Measurements from ENCODE around the gene OR5C1. TPM values are rescaled to one million over a fixed set of nuclear protein-coding genes. Genes with fewer than 3 reads are reported as not detected.
"Not testable (repeated sequence)": the region's sequence is repeated elsewhere in the genome, so short reads cannot be mapped to it uniquely, and the experiment has no call there.

OR5C1 gene
- total RNA-seq, 1 experiment from 2014 or later: not detected

- no peak for ATAC-seq
- BruUV-seq (replicated peaks): no TSS peak
- Histone ChIP-seq H3K36me3 (ENCODE audit: control insufficient read depth, insufficient read depth, low read length) (peaks cover 13% of the 10 kb centered on the region), H3K4me3 (ENCODE audit: low read depth in 2 of 2, low read length in 2 of 2) (no peak overlapping the region), H3K27me3 (ENCODE audit: control insufficient read depth, insufficient read depth, low read length) (no peaks in the 10 kb centered on the region), H3K9me3 (ENCODE audit: control insufficient read depth, insufficient read depth, low read depth, low read length) (no peaks in the 10 kb centered on the region), H3K27ac (ENCODE audit: low read length) (no peak overlapping the region), H3K4me1 (ENCODE audit: control insufficient read depth, insufficient read depth, low read length) (peaks cover 18% of the 10 kb centered on the region)
- in situ Hi-C loops (cut with HindIII; ENCODE audit: low pct_unique_long_range_greater_than_20kb, low sequenced_read_pairs): no loop called here
- intact Hi-C loops (cut with micrococcal nuclease; ENCODE audit: unreplicated experiment): no loop called here
- ChIA-PET POLR2A (no interaction called here), CTCF (no interaction called here)
- TF ChIP-seq SIN3A (IDR thresholded peaks at IDR 0.05; ENCODE audit: borderline replicate concordance, insufficient read depth, low read depth, low read length) (no peak), POLR2AphosphoS5 (IDR thresholded peaks at IDR 0.05; ENCODE audit: low read depth, low read length) (no peak), TCF7L2 (IDR thresholded peaks at IDR 0.05; ENCODE audit: low read depth, low read length) (no peak), CTCF (IDR thresholded peaks at IDR 0.05) (no peak), REST (IDR thresholded peaks at IDR 0.05; ENCODE audit: insufficient read depth in 1 of 2, low read depth in 2 of 2, low read length in 1 of 2) (no peak)
- no peak for DNase-seq (ENCODE audit: low read depth, low spot score)
Observed at GRCh38 chr9:122822938-122823337, 34.2 kb downstream of the OR5C1 start.

- POLR2A ChIA-PET: interaction anchor here (0.7 kb wide), 1 partner anchor 284 kb away, joined by 3 read pairs; no protein-coding TSS in a partner anchor
- H3K27me3 ChIP-seq (ENCODE audit: control insufficient read depth, insufficient read depth, low read length): no peaks in the 10 kb centered on the region
- ATAC-seq (peak; percentile 28), DNase-seq (ENCODE audit: low read depth, low spot score) (no peak)
- peaks cover 2% of the 10 kb centered on the region for H3K36me3 ChIP-seq (ENCODE audit: control insufficient read depth, insufficient read depth, low read length)
- no peaks in the 10 kb centered on the region for H3K9me3 ChIP-seq (ENCODE audit: control insufficient read depth, insufficient read depth, low read depth, low read length)
- peak overlapping the region; percentile 85 for H3K27ac ChIP-seq (ENCODE audit: low read length)
- peaks cover 7% of the 10 kb centered on the region; the same call in 1 of the 2 replicates for H3K4me1 ChIP-seq (ENCODE audit: control insufficient read depth, insufficient read depth, low read length)
- CTCF ChIA-PET: no interaction called here
- TF ChIP-seq SIN3A (IDR thresholded peaks at IDR 0.05; ENCODE audit: borderline replicate concordance, insufficient read depth, low read depth, low read length): no peak
- TF ChIP-seq TCF7L2 (IDR thresholded peaks at IDR 0.05; ENCODE audit: low read depth, low read length): no peak
- TF ChIP-seq POLR2AphosphoS5 (IDR thresholded peaks at IDR 0.05; ENCODE audit: low read depth, low read length): no peak
- no peak for TF ChIP-seq REST (IDR thresholded peaks at IDR 0.05; ENCODE audit: insufficient read depth in 1 of 2, low read depth in 2 of 2, low read length in 1 of 2)
- no peak for TF ChIP-seq CTCF (IDR thresholded peaks at IDR 0.05)
- in situ Hi-C loops (cut with HindIII; ENCODE audit: low pct_unique_long_range_greater_than_20kb, low sequenced_read_pairs) (no loop called here), intact Hi-C loops (cut with micrococcal nuclease; ENCODE audit: unreplicated experiment) (no loop called here)
- no TSS peak for BruUV-seq (replicated peaks)
- peak overlapping the region; percentile 79 to 81 for H3K4me3 ChIP-seq (ENCODE audit: low read depth in 2 of 2, low read length in 2 of 2)
Observed at GRCh38 chr9:122827761-122828093, 39.0 kb downstream of the OR5C1 start.

- ATAC-seq; H3K9me3 ChIP-seq (ENCODE audit: control insufficient read depth, insufficient read depth, low read depth, low read length); intact Hi-C loops (cut with micrococcal nuclease; ENCODE audit: unreplicated experiment); BruUV-seq (replicated peaks); DNase-seq (ENCODE audit: low read depth, low spot score); POLR2A ChIA-PET; H3K4me1 ChIP-seq (ENCODE audit: control insufficient read depth, insufficient read depth, low read length); CTCF ChIA-PET; H3K27me3 ChIP-seq (ENCODE audit: control insufficient read depth, insufficient read depth, low read length); H3K36me3 ChIP-seq (ENCODE audit: control insufficient read depth, insufficient read depth, low read length); in situ Hi-C loops (cut with HindIII; ENCODE audit: low pct_unique_long_range_greater_than_20kb, low sequenced_read_pairs): not testable (repeated sequence)
- Histone ChIP-seq H3K4me3 (ENCODE audit: low read depth in 2 of 2, low read length in 2 of 2) (peak overlapping the region; percentile 79 to 81), H3K27ac (ENCODE audit: low read length) (peak overlapping the region; percentile 85)
Observed at GRCh38 chr9:122828965-122829284, 40.2 kb downstream of the OR5C1 start.
